Measurements from ENCODE around the gene ARSA.
"Not testable (repeated sequence)": the region's sequence is repeated elsewhere in the genome, so short reads cannot be mapped to it uniquely, and the experiment has no call there.

Gene ARSA

DNA sequence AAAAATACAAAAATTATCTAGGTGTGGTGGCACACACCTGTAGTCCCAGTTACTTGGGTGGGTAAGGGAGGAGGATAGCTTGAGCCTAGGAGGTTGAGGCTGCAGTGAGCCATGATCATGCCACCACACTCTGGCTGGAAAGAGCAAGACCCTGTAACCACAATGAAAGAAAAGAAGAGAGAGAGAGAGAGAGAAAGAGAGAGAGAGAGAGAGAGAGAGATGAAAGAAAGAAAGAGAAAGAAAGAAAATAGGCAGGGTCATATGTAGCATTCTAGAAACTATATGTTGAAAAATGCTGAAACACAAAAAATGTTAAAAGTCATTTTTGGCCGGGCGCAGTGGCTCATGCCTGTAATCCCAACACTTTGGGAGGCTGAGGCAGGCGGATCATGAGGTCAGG is 13.7 kb downstream of the ARSA start:
- ATAC-seq, H3K4me3 Mint-ChIP-seq, H3K9me3 Mint-ChIP-seq, H3K27ac Mint-ChIP-seq, H3K36me3 Mint-ChIP-seq: not testable (repeated sequence)
- Mint-ChIP-seq H3K4me1 (peaks cover 10% of the 10 kb centered on the region), H3K27me3 (peaks cover 45% of the 10 kb centered on the region)

DNA sequence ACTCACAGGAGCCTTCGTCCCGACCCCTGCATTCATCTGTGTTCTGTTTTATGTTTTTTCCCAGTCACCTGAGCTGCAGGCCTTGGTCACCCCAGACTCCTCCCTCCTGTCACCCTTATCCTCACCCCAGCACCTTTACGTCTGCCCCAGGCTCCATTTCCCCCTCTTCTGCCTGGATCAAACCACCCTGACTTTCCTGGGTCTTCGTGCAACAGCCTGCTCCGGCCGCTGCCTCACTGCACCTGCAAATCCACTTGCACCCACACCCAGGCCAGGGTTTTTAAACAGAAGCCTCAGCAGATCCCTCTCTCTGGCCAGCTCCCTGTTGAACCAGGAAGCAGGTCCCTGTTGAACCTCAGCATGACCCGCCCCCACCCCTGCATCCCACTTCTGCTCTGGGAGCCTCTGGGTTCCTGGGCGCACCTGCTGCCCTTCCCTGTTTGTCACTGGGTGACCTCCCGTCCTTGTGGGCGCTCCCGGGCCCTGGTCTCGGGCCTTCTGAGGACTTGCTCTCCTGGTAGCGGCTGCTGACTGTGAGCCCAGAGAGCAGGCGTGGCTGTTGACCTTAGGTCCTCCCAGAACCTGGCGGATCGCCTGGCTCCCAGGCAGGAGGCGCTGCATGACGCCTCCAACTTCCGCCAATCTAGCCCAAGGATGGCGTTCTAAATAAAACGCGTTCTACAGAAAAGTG is 14.5 kb downstream of the ARSA start:
- peaks cover 53% of the 10 kb centered on the region for H3K27me3 Mint-ChIP-seq
- no peak overlapping the region for H3K27ac Mint-ChIP-seq
- no peaks in the 10 kb centered on the region for H3K9me3 Mint-ChIP-seq
- H3K4me3 Mint-ChIP-seq, result no peak overlapping the region
- no peak for ATAC-seq
- H3K4me1 Mint-ChIP-seq, result peaks cover 10% of the 10 kb centered on the region
- no peaks in the 10 kb centered on the region for H3K36me3 Mint-ChIP-seq

DNA sequence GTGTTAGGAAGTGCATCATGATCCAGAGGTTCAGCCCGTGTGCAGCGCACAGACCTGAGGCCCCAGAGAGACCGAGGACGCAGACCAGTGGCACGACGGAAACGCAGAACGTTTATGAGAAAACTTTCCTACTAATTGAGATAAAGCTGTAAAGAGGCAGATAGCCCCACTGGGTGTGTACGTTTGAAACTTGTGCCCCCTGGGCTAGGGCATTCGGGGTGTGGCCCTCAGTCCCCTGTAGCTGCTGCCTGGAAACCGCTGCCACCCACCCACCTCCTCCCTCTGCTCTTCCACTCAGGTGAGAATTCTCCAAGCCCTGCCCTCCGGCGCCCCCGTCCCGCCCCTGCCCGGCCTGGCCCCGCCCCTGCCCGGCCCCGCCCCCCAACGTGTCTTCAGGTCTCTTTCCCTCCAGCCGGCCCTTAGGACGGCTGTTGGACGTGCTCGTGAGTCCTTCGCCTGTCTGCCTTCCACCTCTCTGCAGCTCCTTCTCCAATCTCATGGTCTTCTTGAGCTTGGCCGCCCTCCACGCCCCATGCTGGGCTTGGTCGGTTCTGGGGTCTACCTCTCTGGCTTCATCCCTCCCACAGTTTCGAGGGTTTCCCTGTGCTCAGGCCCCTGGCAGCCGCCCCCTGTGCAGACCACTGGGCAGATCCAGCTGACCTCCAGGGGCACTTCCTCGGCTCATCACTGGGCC is 15.3 kb downstream of the ARSA start:
- Mint-ChIP-seq H3K27ac (no peak overlapping the region), H3K9me3 (no peaks in the 10 kb centered on the region), H3K4me3 (no peak overlapping the region), H3K4me1 (peaks cover 10% of the 10 kb centered on the region), H3K27me3 (peaks cover 58% of the 10 kb centered on the region), H3K36me3 (no peaks in the 10 kb centered on the region)
- ATAC-seq, result peak; percentile 42

DNA sequence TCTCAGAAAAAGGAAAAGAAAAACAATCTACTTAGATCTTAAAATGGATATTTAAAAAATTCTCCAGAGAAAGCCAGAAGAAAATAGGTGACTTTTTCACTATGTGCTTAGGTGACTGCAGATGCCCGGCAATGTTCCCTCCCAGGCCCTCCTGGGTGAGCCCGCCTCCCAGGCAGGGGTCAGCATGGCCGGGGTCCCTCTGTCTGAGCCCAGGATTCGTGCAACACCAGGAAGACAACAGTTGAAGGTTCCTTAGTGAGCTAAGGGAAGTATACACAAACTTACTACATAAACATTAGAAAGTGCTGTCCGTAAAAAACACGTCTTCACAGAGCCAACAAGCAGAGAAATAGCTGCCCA is 15.8 kb downstream of the ARSA start:
- Mint-ChIP-seq H3K36me3 (no peaks in the 10 kb centered on the region), H3K27me3 (peaks cover 64% of the 10 kb centered on the region), H3K27ac (no peak overlapping the region), H3K4me3 (no peak overlapping the region), H3K9me3 (no peaks in the 10 kb centered on the region), H3K4me1 (peaks cover 10% of the 10 kb centered on the region)
- no peak for ATAC-seq

DNA sequence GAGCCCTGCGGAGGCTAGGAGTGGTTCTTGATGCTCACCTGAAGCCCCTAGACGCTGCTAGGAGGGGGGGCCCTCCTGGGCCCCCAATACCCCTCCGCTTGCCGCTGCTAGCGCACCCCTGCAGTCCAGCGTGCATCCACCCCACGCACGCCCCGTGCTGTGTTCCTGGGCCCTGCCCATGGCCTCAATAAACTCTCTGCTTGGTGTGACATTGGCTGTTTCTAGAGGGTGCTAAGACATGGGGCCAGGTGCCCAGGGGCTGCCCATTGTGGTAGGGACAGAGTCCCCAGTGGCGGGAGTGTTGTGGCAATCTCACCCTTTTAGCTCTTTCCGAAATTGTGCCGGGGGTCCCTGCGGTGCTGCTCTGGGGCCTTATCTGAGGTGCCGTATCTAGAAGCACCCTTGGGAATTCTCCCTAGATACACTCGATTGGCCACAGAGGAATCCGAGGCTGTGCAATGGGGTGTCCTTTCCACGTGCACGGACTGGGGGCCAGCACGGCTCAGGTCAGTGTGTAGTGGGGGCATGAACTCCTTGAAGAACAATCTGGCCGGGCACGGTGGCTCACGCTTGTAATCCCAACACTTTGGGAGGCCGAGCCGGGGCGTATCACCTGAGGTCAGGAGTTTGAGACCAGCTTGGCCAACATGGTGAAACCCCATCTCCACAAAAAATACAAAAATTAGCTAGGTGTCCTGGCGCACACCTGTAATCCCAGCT is 16.5 kb downstream of the ARSA start:
- no peaks in the 10 kb centered on the region for H3K36me3 Mint-ChIP-seq
- H3K9me3 Mint-ChIP-seq, result no peaks in the 10 kb centered on the region
- H3K4me1 Mint-ChIP-seq, result peaks cover 10% of the 10 kb centered on the region
- no peak overlapping the region for H3K4me3 Mint-ChIP-seq
- H3K27me3 Mint-ChIP-seq, result peaks cover 70% of the 10 kb centered on the region
- H3K27ac Mint-ChIP-seq, result no peak overlapping the region
- ATAC-seq, result no peak

DNA sequence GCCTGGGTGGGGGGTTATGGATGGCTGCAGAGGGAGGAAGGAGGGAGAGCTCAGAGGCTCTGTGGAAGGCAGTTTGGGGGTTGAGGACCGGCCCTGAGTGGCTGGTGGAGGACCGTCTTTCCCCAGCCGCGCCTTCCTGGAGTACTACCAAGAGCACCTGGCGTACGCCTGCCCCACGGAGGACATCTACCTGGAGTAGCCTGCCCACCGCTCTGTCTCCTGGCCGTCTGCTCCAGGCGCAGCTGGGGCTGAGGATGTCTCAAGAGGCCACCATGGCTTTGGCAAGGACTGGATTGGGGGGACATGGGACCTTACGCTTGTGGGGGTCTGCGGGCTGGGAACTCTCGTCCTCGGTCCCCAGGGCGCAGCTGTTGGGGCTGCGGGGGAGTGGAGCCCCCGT is 17.4 kb downstream of the ARSA start:
- peaks cover 10% of the 10 kb centered on the region for H3K4me1 Mint-ChIP-seq
- ATAC-seq, result no peak
- H3K9me3 Mint-ChIP-seq, result no peaks in the 10 kb centered on the region
- peaks cover 79% of the 10 kb centered on the region for H3K27me3 Mint-ChIP-seq
- no peak overlapping the region for H3K4me3 Mint-ChIP-seq
- H3K36me3 Mint-ChIP-seq, result no peaks in the 10 kb centered on the region
- H3K27ac Mint-ChIP-seq, result no peak overlapping the region

DNA sequence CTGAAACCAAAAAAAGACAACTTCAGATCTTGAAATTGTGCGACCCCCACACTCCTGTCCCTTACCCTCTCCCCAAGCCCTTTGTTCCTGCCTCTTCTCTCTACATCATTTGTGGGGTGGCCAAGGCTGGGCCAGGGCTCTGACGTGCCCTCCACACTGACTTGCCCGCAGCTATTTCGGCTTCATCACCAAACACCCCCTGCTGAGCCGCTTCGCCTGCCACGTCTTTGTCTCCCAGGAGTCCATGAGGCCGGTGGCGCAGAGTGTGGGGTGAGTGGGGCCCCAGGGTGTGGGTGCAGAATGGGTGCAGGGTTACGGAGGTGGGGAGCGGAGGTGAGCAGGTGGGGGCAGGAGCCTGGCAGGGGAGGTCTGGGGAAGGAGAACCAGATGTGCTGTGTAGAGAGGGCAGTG is 17.9 kb downstream of the ARSA start:
- Mint-ChIP-seq H3K27ac (no peak overlapping the region), H3K27me3 (peaks cover 85% of the 10 kb centered on the region), H3K9me3 (no peaks in the 10 kb centered on the region), H3K36me3 (no peaks in the 10 kb centered on the region), H3K4me1 (peaks cover 10% of the 10 kb centered on the region), H3K4me3 (no peak overlapping the region)
- ATAC-seq, result peak; percentile 46

DNA sequence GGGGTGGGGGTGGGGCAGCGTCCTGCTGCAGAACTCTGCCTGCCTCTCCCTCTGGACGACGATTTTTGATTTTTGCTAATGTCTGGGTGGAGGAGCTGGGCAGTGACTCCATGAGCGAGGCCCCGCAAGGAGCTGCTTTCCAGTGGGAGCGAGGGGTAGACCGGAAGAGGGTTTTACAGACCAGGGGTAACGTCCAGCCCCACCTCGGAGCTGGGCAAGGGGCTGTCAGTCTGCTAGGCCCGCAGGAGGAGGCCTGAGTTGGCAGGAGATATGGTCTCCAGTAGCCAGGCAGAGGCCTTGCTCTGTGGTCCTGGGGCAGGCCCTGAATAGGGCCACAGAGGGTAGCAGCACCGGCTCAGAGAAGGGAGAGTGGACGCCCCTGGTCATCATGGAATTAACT is 18.4 kb downstream of the ARSA start:
- H3K4me3 Mint-ChIP-seq, result no peak overlapping the region
- H3K27me3 Mint-ChIP-seq, result peaks cover 89% of the 10 kb centered on the region
- no peaks in the 10 kb centered on the region for H3K36me3 Mint-ChIP-seq
- H3K9me3 Mint-ChIP-seq, result no peaks in the 10 kb centered on the region
- no peak overlapping the region for H3K27ac Mint-ChIP-seq
- peaks cover 10% of the 10 kb centered on the region for H3K4me1 Mint-ChIP-seq
- no peak for ATAC-seq

DNA sequence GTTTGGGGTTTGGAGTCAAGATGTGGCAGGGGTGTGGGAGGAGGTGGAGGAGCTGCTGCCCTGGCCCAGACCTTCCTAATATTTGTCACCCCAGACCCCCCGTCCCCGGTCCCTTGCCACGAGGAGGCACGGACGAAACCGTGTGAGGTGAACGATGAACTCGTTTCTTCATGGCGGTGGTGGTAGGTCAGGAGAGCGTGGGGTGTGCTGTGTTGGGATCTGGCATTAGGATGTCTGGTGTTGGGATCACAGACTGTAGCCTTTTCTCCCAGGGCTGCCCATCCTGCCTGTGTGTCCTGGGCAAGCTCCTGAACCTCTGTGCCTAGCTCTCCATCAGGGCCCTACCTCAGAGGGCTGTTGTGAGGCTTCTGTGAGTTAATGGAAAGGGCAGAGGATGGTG is 19.0 kb downstream of the ARSA start:
- no peak overlapping the region for H3K27ac Mint-ChIP-seq
- H3K4me3 Mint-ChIP-seq, result no peak overlapping the region
- ATAC-seq, result no peak
- H3K27me3 Mint-ChIP-seq, result peaks cover 89% of the 10 kb centered on the region
- H3K9me3 Mint-ChIP-seq, result no peaks in the 10 kb centered on the region
- H3K36me3 Mint-ChIP-seq, result no peaks in the 10 kb centered on the region
- peaks cover 10% of the 10 kb centered on the region for H3K4me1 Mint-ChIP-seq

DNA sequence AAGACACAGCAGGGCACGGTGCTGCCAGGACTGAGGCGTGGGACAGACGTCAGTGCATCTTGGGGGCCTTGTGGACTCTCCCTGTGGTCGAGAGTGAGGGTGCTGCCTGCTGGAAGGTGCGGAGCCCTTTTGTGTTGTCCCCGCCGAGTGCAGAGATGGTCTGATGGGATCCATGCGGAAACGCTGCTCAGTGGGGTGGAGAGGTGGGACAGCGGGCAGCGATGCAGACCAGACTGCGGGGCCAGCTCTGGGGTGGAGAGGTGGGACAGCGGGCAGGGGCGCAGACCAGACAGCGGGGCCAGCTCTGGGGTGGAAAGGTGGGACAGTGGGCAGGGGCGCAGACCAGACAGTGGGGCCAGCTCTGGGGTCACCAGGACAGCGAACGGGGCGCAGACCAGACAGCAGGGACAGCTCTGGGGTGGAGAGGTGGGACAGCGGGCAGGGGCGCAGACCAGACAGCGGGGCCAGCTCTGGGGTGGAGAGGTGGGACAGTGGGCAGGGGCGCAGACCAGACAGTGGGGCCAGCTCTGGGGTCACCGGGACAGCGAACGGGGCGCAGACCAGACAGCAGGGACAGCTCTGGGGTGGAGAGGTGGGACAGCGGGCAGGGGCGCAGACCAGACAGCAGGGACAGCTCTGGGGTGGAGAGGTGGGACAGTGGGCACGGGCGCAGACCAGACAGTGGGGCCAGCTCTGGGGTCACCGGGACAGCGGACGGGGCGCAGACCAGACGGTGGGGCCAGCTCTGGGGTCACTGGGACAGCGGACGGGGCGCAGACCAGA is 19.7 kb downstream of the ARSA start:
- H3K4me1 Mint-ChIP-seq, H3K9me3 Mint-ChIP-seq, H3K36me3 Mint-ChIP-seq, H3K4me3 Mint-ChIP-seq, H3K27ac Mint-ChIP-seq, ATAC-seq: not testable (repeated sequence)
- peaks cover 88% of the 10 kb centered on the region for H3K27me3 Mint-ChIP-seq

DNA sequence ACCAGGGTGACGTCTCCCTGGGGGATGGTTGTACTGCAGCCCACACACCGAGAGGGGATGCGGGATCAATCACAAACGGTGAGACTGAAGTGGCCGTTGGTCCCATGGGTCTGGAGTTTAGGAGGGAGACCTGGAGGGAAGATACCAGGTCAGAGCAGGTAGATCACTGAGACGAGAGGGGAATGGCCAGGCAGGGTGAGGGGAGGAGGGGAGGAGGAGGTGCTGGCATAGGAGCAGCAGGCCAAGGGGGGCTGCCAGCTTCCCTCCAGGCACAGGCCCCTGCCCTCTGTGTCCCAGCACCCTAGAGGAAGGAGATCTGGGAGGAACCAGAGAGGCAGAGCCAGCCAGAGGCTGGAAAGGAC is 20.3 kb downstream of the ARSA start:
- Mint-ChIP-seq H3K9me3 (no peaks in the 10 kb centered on the region), H3K27ac (no peak overlapping the region), H3K36me3 (no peaks in the 10 kb centered on the region), H3K4me3 (no peak overlapping the region), H3K27me3 (peaks cover 88% of the 10 kb centered on the region), H3K4me1 (peaks cover 3% of the 10 kb centered on the region)
- no peak for ATAC-seq

DNA sequence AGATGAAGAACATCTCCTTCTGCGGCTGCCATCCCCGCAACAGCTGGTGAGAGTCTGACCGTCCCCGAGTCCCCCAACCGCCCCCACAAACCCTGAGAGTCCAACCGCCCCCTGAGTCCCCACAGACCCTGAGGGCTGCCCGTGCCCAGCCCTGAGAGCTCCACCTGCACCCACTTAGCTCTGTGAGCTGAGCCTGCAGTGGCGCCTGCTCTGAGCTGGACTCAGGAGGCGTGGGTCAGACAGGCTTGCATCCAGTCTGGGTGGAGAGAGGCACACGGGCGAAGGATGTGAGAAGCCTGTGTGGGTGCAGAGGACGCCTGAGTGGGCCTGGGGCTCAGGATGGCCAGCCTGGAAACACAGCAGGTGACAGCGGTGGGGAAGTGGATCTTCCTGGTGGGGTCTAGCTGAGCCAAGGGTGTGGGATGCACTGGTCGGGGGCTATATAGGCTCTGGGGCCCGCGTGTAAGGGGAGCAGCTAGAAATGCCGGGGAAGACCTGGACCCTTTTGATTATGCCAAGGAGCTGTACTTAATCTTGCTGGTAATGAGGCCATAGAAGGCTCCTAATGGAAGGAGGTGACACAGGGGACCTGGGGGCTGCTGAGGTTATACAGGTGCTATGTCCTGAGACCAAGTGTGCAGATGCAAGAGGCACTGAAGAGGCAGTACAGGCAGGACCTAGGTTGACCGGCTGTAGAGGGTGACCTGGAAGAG is 20.9 kb downstream of the ARSA start:
- H3K4me3 Mint-ChIP-seq, result no peak overlapping the region
- ATAC-seq, result no peak
- H3K4me1 Mint-ChIP-seq, result no peaks in the 10 kb centered on the region
- no peaks in the 10 kb centered on the region for H3K36me3 Mint-ChIP-seq
- H3K27me3 Mint-ChIP-seq, result peaks cover 88% of the 10 kb centered on the region
- no peaks in the 10 kb centered on the region for H3K9me3 Mint-ChIP-seq
- no peak overlapping the region for H3K27ac Mint-ChIP-seq

DNA sequence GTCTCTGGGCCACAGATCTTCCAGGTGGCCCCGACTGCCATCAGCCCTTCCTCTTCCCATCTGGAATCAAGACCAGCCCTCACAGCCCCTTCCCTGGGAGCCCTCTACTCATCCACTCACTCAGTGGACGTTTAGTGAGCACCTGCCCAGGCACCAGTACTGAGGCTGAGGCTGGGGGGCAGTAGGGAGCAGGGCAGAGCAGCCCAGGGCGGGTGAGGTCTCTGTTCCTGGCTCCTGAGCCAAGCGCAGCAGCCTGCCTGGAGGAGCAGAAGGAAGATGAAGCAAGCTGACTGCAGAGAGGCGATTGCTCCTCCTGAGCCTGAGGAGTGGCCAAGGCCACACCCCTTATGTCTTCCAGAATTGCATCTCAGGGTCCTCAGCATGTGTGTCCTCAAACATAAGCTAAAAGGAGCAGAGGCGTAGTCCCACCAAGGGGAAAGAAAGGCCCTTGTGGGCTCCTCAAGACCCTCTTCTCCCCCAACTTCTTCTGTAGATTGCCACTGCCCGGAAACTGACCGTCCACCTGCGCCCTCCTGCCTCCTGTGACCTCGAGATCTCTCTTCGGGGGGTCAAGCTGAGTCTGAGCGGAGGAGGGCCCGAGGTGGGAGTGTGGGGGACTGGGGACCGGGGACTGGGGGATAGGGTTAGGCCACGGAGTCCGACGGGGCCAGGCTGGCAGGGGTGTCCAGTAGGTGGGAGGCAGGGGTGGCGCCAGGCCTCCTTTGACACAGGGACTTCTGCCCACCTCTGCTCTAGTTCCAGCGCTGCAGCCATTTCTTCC is 21.6 kb downstream of the ARSA start:
- H3K36me3 Mint-ChIP-seq, result no peaks in the 10 kb centered on the region
- ATAC-seq, result no peak
- no peaks in the 10 kb centered on the region for H3K4me1 Mint-ChIP-seq
- H3K9me3 Mint-ChIP-seq, result no peaks in the 10 kb centered on the region
- no peak overlapping the region for H3K27ac Mint-ChIP-seq
- peaks cover 89% of the 10 kb centered on the region for H3K27me3 Mint-ChIP-seq
- H3K4me3 Mint-ChIP-seq, result no peak overlapping the region

DNA sequence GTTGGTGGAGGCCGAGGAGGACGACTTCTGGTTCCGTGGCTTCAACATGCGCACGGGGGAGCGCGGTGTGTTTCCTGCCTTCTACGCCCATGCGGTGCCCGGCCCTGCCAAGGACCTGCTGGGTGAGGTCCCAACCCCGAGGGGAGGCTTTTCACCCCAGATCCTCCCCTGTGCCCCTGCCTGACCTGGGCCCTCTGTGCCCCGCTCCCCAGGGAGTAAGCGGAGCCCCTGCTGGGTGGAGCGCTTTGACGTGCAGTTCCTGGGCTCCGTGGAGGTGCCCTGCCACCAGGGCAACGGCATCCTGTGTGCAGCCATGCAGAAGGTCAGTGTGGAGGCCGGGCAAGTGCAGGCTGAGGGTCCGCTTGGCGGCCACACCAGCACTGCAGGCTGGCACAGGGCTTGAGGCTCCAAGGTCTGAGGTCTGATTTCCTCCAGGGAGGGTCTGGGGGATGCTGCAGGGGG is 22.3 kb downstream of the ARSA start:
- no peak overlapping the region for H3K4me3 Mint-ChIP-seq
- no peaks in the 10 kb centered on the region for H3K4me1 Mint-ChIP-seq
- ATAC-seq, result no peak
- H3K36me3 Mint-ChIP-seq, result no peaks in the 10 kb centered on the region
- no peaks in the 10 kb centered on the region for H3K9me3 Mint-ChIP-seq
- no peak overlapping the region for H3K27ac Mint-ChIP-seq
- peaks cover 83% of the 10 kb centered on the region for H3K27me3 Mint-ChIP-seq
